ENCODE data around the gene ITPR2.

ITPR2 gene

GRCh38 chr12:26692407-26692806, 140.6 kb downstream of the ITPR2 start:
- no peak for DNase-seq (ENCODE audit: extremely low spot score)
- no peak for TF ChIP-seq CTCF (IDR thresholded peaks at IDR 0.05; ENCODE audit: control extremely low read depth, extremely low read depth, low read depth, missing control alignments)
- ChIA-PET POLR2A (no interaction called here), CTCF (interaction anchor here (1.6 to 3.0 kb wide), 4 partner anchors 9 to 204 kb away, joined by 3 to 17 read pairs (median 5); no protein-coding TSS in a partner anchor)

GRCh38 chr12:26691234-26691970, 141.6 kb downstream of the ITPR2 start:
- POLR2A ChIA-PET, result no interaction called here

DNA sequence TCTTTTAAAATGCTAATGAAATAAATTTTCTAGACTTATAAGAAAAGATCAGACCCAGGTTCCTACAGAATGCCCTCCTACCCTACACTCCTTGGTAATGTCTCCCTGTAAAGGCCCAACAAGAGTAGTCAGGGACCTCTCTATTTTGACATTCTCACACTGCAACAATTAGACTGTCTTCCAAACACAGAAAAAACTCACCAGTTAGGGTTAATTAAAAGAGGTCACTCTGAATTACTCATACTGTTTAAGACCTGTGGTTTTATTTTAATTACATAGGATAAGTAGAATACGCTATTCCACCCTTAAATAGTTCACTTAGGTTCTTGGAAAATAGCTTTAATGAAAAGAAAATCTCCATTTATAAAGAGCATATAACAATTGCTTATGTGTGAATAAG, 142.4 kb downstream of the ITPR2 start:
- POLR2A ChIA-PET, result no interaction called here
- no peak for DNase-seq (ENCODE audit: extremely low spot score)
- no peak for TF ChIP-seq CTCF (IDR thresholded peaks at IDR 0.05; ENCODE audit: control extremely low read depth, extremely low read depth, low read depth, missing control alignments)
- CTCF ChIA-PET, result interaction anchor here (0.9 to 3.0 kb wide), 2 partner anchors 11 to 30 kb away, joined by 3 to 17 read pairs; no protein-coding TSS in a partner anchor

More at GRCh38 chr12:26691234-26691970, 141.6 kb downstream of the ITPR2 start:
- DNase-seq (ENCODE audit: extremely low spot score), result no peak
- CTCF ChIA-PET, result interaction anchor here (0.9 to 3.0 kb wide), 3 partner anchors 10 to 29 kb away, joined by 3 to 17 read pairs (median 3); no protein-coding TSS in a partner anchor
- no peak for TF ChIP-seq CTCF (IDR thresholded peaks at IDR 0.05; ENCODE audit: control extremely low read depth, extremely low read depth, low read depth, missing control alignments)

DNA sequence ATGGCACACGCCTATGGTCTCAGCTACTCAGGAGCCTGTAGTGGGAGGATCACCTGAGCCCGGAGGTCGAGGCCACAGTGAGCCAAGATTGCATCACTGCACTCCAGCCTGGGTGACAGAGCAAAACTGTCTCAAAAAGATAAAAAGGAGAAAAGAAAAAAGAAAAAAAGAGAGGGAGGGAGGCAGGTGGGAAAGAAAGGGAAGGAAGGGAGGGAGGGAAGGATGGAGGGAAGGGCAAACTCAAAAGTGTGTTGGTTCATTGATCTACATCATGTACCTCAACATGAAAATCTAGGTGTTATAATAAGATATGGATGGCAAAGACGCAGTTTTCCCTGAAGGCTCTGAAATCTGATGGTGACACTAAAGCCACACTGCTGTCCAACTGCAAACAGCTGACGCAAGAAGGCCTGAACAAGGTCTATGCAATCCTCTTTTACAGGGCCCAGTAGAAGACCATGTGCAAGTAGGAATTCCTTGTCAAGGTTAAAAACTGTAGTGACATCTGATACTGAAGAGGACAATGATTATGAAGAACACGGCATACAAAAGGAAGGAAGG, 143.6 kb downstream of the ITPR2 start:
- ChIA-PET CTCF (no interaction called here), POLR2A (no interaction called here)
- no peak for DNase-seq (ENCODE audit: extremely low spot score)
- TF ChIP-seq CTCF (IDR thresholded peaks at IDR 0.05; ENCODE audit: control extremely low read depth, extremely low read depth, low read depth, missing control alignments), result no peak

DNA sequence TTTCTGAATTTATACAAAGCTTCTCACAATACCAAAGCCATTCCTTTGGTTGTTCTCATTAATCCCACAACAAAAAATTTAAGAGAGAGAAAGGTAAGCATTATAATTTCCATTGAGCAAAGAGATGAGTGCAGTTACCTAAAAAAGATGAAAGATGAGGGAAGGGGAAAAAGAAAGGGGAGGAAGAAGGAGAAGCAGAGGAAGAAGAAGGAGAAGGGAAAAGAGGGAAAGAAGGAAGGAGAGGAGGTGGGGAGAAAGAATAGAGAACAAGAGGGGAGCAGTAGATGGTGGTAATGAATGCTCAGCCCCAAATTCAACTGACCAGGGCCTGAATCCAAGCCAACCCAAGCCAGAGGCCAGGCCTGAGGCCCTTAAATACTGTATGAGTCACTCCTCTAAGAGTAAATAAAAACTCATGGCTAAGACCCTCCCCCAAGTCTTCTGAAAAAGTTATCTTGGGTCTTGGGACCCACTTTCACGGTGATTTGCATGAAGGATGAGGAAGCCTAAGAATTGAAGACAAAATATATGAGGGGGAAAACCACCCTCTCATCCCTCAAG, 144.6 kb downstream of the ITPR2 start:
- no peak for DNase-seq (ENCODE audit: extremely low spot score)
- ChIA-PET POLR2A (no interaction called here), CTCF (no interaction called here)
- no peak for TF ChIP-seq CTCF (IDR thresholded peaks at IDR 0.05; ENCODE audit: control extremely low read depth, extremely low read depth, low read depth, missing control alignments)

- CTCF ChIA-PET, result no interaction called here
- no peak for TF ChIP-seq CTCF (IDR thresholded peaks at IDR 0.05; ENCODE audit: control extremely low read depth, extremely low read depth, low read depth, missing control alignments)
- POLR2A ChIA-PET, result no interaction called here
- no peak for DNase-seq (ENCODE audit: extremely low spot score)
These were observed 146.6 kb downstream of the ITPR2 start for GRCh38 chr12:26686408-26686807.

Data from GM10248 (cell line).